Adrenal gland (tissue), 5 donors: ENCODE results near the gene NUP43.

Experiments
- CTCF ChIP-seq, 6 experiments: fragments of 450-650 bp in 4 of 6; fragments of 200-600 bp in 2 of 6; sonication (generic) in 1 of 6; IDR thresholded peaks; 1 replicate in 5 of 6; 2 replicates in 1 of 6; pipeline versions ENCODE4 v1.5.1 to v1.8.0; 2016 to 2021; ENCODE audit warnings: antibody characterized with exemption in 6 of 6, mild to moderate bottlenecking in 2 of 6, moderate library complexity in 1 of 6
- POLR2A ChIP-seq, 2 donors: fragments of 450-650 bp; IDR thresholded peaks; one replicate each; pipeline ENCODE4 v1.6.1; 2017; ENCODE audit warnings: antibody characterized with exemption in 2 of 2, mild to moderate bottlenecking in 2 of 2, moderate library complexity in 1 of 2
- donor health status: DM: no; HTN: no; CAD: no.

- TF ChIP-seq POLR2A (IDR thresholded peaks at IDR 0.05) (no peak), CTCF (IDR thresholded peaks at IDR 0.05) (no peak)
These were observed 23.1 kb downstream of the NUP43 start for GRCh38 chr6:149723262-149723661.
